Measurements from ENCODE around the gene NCK1.

Gene NCK1

GRCh38 chr3:136949146-136949545, 87.1 kb downstream of the NCK1 start:
- peaks cover 43% of the 10 kb centered on the region for H3K79me2 ChIP-seq (ENCODE audit: control insufficient read depth, low read length)
- no peaks in the 10 kb centered on the region for H3K9me3 ChIP-seq (ENCODE audit: control insufficient read depth, insufficient read depth, low read length)
- H4K20me1 ChIP-seq (ENCODE audit: control insufficient read depth, insufficient read depth, low read depth, low read length) = no peaks in the 10 kb centered on the region
- H3K4me1 ChIP-seq (ENCODE audit: control insufficient read depth, low read length) = peaks cover 60% of the 10 kb centered on the region
- H3K9me2 ChIP-seq (replicated peaks; ENCODE audit: control insufficient read depth, low read length) = no peaks in the 10 kb centered on the region
- H3K4me2 ChIP-seq (ENCODE audit: low read length) = peak overlapping the region; percentile 67
- peaks cover 24% of the 10 kb centered on the region for H3F3A ChIP-seq (ENCODE audit: control insufficient read depth, insufficient read depth)
- H3K27ac ChIP-seq (ENCODE audit: low read depth, low read length) = peak overlapping the region; percentile 85
- peak overlapping the region; percentile 63 for H3K4me3 ChIP-seq (ENCODE audit: low read length)
- TF ChIP-seq EZH2phosphoT487 (IDR thresholded peaks at IDR 0.05; ENCODE audit: borderline replicate concordance, low read length) (no peak), CTCF (IDR thresholded peaks at IDR 0.05; ENCODE audit: low read depth, low read length, poor library complexity, severe bottlenecking) (no peak)
- H3K36me3 ChIP-seq (ENCODE audit: control insufficient read depth, low read length) = peaks cover 18% of the 10 kb centered on the region
- no peaks in the 10 kb centered on the region for H3K27me3 ChIP-seq (ENCODE audit: control insufficient read depth, low read length)

GRCh38 chr3:136949708-136950107, 87.7 kb downstream of the NCK1 start:
- peak overlapping the region; percentile 63 for H3K4me3 ChIP-seq (ENCODE audit: low read length)
- H3K9me2 ChIP-seq (replicated peaks; ENCODE audit: control insufficient read depth, low read length) = no peaks in the 10 kb centered on the region
- TF ChIP-seq EZH2phosphoT487 (IDR thresholded peaks at IDR 0.05; ENCODE audit: borderline replicate concordance, low read length) = no peak
- TF ChIP-seq CTCF (IDR thresholded peaks at IDR 0.05; ENCODE audit: low read depth, low read length, poor library complexity, severe bottlenecking) = peak; percentile 14
- no peaks in the 10 kb centered on the region for H3K27me3 ChIP-seq (ENCODE audit: control insufficient read depth, low read length)
- H3K27ac ChIP-seq (ENCODE audit: low read depth, low read length) = peak overlapping the region; percentile 85
- H4K20me1 ChIP-seq (ENCODE audit: control insufficient read depth, insufficient read depth, low read depth, low read length) = no peaks in the 10 kb centered on the region
- H3K9me3 ChIP-seq (ENCODE audit: control insufficient read depth, insufficient read depth, low read length) = no peaks in the 10 kb centered on the region
- peaks cover 18% of the 10 kb centered on the region for H3K36me3 ChIP-seq (ENCODE audit: control insufficient read depth, low read length)
- peaks cover 43% of the 10 kb centered on the region for H3K79me2 ChIP-seq (ENCODE audit: control insufficient read depth, low read length)
- peaks cover 60% of the 10 kb centered on the region for H3K4me1 ChIP-seq (ENCODE audit: control insufficient read depth, low read length)
- peak overlapping the region; percentile 67 for H3K4me2 ChIP-seq (ENCODE audit: low read length)
- H3F3A ChIP-seq (ENCODE audit: control insufficient read depth, insufficient read depth) = peaks cover 24% of the 10 kb centered on the region

- peak overlapping the region; percentile 63 for H3K4me3 ChIP-seq (ENCODE audit: low read length)
- peaks cover 15% of the 10 kb centered on the region for H3K36me3 ChIP-seq (ENCODE audit: control insufficient read depth, low read length)
- H3K79me2 ChIP-seq (ENCODE audit: control insufficient read depth, low read length) = peaks cover 40% of the 10 kb centered on the region
- no peaks in the 10 kb centered on the region for H3K27me3 ChIP-seq (ENCODE audit: control insufficient read depth, low read length)
- no peaks in the 10 kb centered on the region for H4K20me1 ChIP-seq (ENCODE audit: control insufficient read depth, insufficient read depth, low read depth, low read length)
- no peaks in the 10 kb centered on the region for H3K9me2 ChIP-seq (replicated peaks; ENCODE audit: control insufficient read depth, low read length)
- peak overlapping the region; percentile 67 for H3K4me2 ChIP-seq (ENCODE audit: low read length)
- peaks cover 60% of the 10 kb centered on the region for H3K4me1 ChIP-seq (ENCODE audit: control insufficient read depth, low read length)
- H3K27ac ChIP-seq (ENCODE audit: low read depth, low read length) = peak overlapping the region; percentile 85
- peaks cover 24% of the 10 kb centered on the region for H3F3A ChIP-seq (ENCODE audit: control insufficient read depth, insufficient read depth)
- H3K9me3 ChIP-seq (ENCODE audit: control insufficient read depth, insufficient read depth, low read length) = no peaks in the 10 kb centered on the region
- TF ChIP-seq CTCF (IDR thresholded peaks at IDR 0.05; ENCODE audit: low read depth, low read length, poor library complexity, severe bottlenecking) = no peak
These were observed 88.6 kb downstream of the NCK1 start for GRCh38 chr3:136950623-136951022.
